GM12878 (cell line): Measurements from ENCODE around the gene TNNT3.

Experiments used
- CTCF ChIP-seq, 3 experiments: IDR thresholded peaks in 2 of 3; conservative IDR thresholded peaks in 1 of 3; 2 replicates each; pipeline ENCODE4 v1.5.1; 2011; ENCODE audit warnings: low read depth in 3 of 3, low read length in 3 of 3, mild to moderate bottlenecking in 3 of 3, control low read depth in 2 of 3, moderate library complexity in 2 of 3, inconsistent platforms in 1 of 3, mixed read lengths in 1 of 3; ENCODE audit not compliant: control insufficient read depth in 2 of 3, insufficient read depth in 1 of 3; ENCODE audit errors: extremely low read depth in 1 of 3
- EP300 ChIP-seq, 2 experiments: fragments of 150-350 bp in 1 of 2; IDR thresholded peaks; 2 replicates each; pipeline ENCODE4 v1.6.1; 2011 to 2012; ENCODE audit warnings: low read depth in 2 of 2, low read length in 2 of 2, borderline replicate concordance in 1 of 2, improper control_type of control experiment in 1 of 2, inconsistent platforms in 1 of 2; ENCODE audit not compliant: control insufficient read depth in 1 of 2
- KDM1A ChIP-seq: fragments of 200-600 bp; sonication (generic); IDR thresholded peaks from 2 replicates; pipeline ENCODE4 v1.6.1; 2016; ENCODE audit warnings: borderline replicate concordance
- POLR2A ChIP-seq: IDR thresholded peaks from 2 replicates; pipeline ENCODE4 v1.6.1; 2011; ENCODE audit warnings: low read depth, mild to moderate bottlenecking, low read length
- TAF1 ChIP-seq: IDR thresholded peaks from 2 replicates; pipeline ENCODE4 v1.6.1; 2011; ENCODE audit warnings: mild to moderate bottlenecking, low read depth, low read length, borderline replicate concordance

- TF ChIP-seq POLR2A (no peak), KDM1A (no peak), EP300 (IDR thresholded peaks at IDR 0.05; ENCODE audit: borderline replicate concordance in 1 of 2, control insufficient read depth in 1 of 2, low read depth in 2 of 2, low read length in 2 of 2) (no peak), TAF1 (no peak), CTCF (IDR thresholded peaks at IDR 0.05 in 2 of 3, conservative IDR thresholded peaks at IDR 0.05 in 1 of 3; ENCODE audit: control insufficient read depth in 2 of 3, extremely low read depth in 1 of 3, insufficient read depth in 1 of 3, low read depth in 3 of 3, low read length in 3 of 3) (no peak)
These were observed 63.5 kb downstream of the TNNT3 start for GRCh38 chr11:1982873-1983600.
